ENCODE results near the gene GHR.

Gene GHR

GRCh38 chr5:42495914-42496313 is 72.7 kb downstream of the GHR start:
- no peak overlapping the region for H3K4me3 Mint-ChIP-seq
- no peak overlapping the region for H3K27ac Mint-ChIP-seq
- no peaks in the 10 kb centered on the region for H3K27me3 Mint-ChIP-seq
- H3K9me3 Mint-ChIP-seq = no peaks in the 10 kb centered on the region
- H3K4me1 Mint-ChIP-seq = no peaks in the 10 kb centered on the region
- H3K36me3 Mint-ChIP-seq = no peaks in the 10 kb centered on the region

DNA sequence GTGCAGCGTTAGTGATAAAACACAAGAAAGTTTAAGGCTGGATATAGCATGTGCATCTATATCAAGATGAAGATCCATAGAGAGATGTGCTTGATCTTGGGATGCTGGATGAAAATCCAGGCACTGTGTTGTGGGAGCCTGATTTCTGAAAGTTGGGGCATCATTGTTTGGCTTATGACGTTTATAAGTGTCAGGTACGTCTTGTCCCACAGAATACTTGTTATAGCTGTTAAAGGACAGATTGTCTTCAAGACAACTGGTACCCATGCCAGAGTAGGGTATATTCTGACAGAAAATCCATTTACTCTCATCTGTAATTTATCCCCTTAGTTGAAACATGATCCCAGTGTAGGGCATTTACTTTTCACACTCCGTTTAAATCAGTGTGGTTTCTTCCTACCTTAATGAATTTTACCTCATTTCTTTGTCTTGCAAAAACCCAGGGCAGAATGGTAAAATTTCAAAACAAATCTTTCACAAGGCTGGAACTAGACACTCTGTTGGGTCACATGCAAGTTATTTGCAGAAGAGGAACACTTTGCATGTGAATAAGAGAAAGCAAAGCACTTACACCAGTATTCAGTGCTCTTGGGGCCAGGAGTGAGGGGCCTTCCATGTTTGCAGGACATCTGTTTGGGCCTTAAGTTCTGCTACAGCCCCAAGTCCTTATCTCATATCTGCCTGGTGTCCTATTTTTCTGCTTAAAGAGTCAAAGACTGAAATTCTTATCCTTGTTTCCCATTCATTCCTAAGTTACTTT is 73.3 kb downstream of the GHR start:
- Mint-ChIP-seq H3K4me3 (no peak overlapping the region), H3K36me3 (no peaks in the 10 kb centered on the region), H3K27ac (no peak overlapping the region), H3K9me3 (no peaks in the 10 kb centered on the region), H3K27me3 (no peaks in the 10 kb centered on the region), H3K4me1 (no peaks in the 10 kb centered on the region)

- no peaks in the 10 kb centered on the region for H3K27me3 Mint-ChIP-seq
These were observed 74.8 kb downstream of the GHR start for GRCh38 chr5:42498000-42498399.

GRCh38 chr5:42499016-42499415 is 75.8 kb downstream of the GHR start:
- Mint-ChIP-seq H3K4me3 (no peak overlapping the region), H3K36me3 (no peaks in the 10 kb centered on the region), H3K27me3 (no peaks in the 10 kb centered on the region), H3K9me3 (no peaks in the 10 kb centered on the region), H3K4me1 (no peaks in the 10 kb centered on the region), H3K27ac (no peak overlapping the region)

More at GRCh38 chr5:42498000-42498399, 74.8 kb downstream of the GHR start:
- Mint-ChIP-seq H3K4me1 (no peaks in the 10 kb centered on the region), H3K4me3 (no peak overlapping the region), H3K36me3 (no peaks in the 10 kb centered on the region), H3K9me3 (no peaks in the 10 kb centered on the region), H3K27ac (no peak overlapping the region)

- no peak overlapping the region for H3K27ac Mint-ChIP-seq
- H3K27me3 Mint-ChIP-seq = no peaks in the 10 kb centered on the region
- no peak overlapping the region for H3K4me3 Mint-ChIP-seq
- no peaks in the 10 kb centered on the region for H3K4me1 Mint-ChIP-seq
- no peaks in the 10 kb centered on the region for H3K9me3 Mint-ChIP-seq
- no peaks in the 10 kb centered on the region for H3K36me3 Mint-ChIP-seq
These were observed 76.9 kb downstream of the GHR start for GRCh38 chr5:42500003-42500599.

GRCh38 chr5:42502613-42503470 is 79.6 kb downstream of the GHR start:
- Mint-ChIP-seq H3K4me1 (no peaks in the 10 kb centered on the region), H3K27ac (no peak overlapping the region), H3K36me3 (no peaks in the 10 kb centered on the region), H3K4me3 (no peak overlapping the region), H3K9me3 (no peaks in the 10 kb centered on the region), H3K27me3 (no peaks in the 10 kb centered on the region)

GRCh38 chr5:42506662-42507061 is 83.4 kb downstream of the GHR start:
- Mint-ChIP-seq H3K4me3 (no peak overlapping the region), H3K27me3 (no peaks in the 10 kb centered on the region), H3K9me3 (no peaks in the 10 kb centered on the region), H3K36me3 (no peaks in the 10 kb centered on the region), H3K4me1 (no peaks in the 10 kb centered on the region), H3K27ac (no peak overlapping the region)

DNA sequence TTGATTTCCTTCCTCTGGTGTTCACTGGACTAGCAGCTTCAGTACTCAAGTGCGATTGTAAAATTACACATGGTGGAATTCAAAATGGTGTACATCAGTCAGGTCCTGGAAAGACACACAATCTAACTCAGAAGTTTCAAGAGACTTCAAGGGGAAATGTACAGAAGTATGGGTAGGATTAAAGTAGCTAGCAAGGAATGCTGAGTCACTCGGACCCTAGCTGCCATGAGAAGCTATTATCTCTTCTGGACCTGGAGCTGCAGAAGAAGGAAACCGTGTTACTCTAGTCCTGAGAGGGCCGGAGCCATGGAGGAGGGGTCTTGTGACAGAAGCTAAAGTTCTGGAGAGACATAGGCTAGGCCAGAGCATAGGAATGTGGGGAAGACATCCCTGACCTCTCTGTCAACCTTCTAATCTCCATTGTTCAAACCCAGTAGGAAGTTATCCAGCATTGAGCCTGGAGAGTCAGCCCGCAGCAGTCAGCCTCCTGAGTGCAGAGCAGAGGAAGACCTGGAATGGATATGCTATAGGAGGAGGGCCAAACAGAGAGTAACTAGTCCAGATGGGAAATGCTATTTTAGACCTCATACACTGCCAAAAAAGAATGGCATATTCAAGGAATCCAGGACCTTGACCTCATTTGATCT is 84.3 kb downstream of the GHR start:
- H3K9me3 Mint-ChIP-seq = no peaks in the 10 kb centered on the region
- no peak overlapping the region for H3K4me3 Mint-ChIP-seq
- H3K27ac Mint-ChIP-seq = no peak overlapping the region
- no peaks in the 10 kb centered on the region for H3K36me3 Mint-ChIP-seq
- H3K27me3 Mint-ChIP-seq = no peaks in the 10 kb centered on the region
- H3K4me1 Mint-ChIP-seq = no peaks in the 10 kb centered on the region

- Mint-ChIP-seq H3K4me3 (no peak overlapping the region), H3K27me3 (peaks cover 2% of the 10 kb centered on the region), H3K4me1 (no peaks in the 10 kb centered on the region), H3K36me3 (no peaks in the 10 kb centered on the region), H3K27ac (no peak overlapping the region), H3K9me3 (no peaks in the 10 kb centered on the region)
These were observed 90.0 kb downstream of the GHR start for GRCh38 chr5:42513246-42513645.

GRCh38 chr5:42514754-42515153 is 91.5 kb downstream of the GHR start:
- no peak overlapping the region for H3K27ac Mint-ChIP-seq
- peaks cover 2% of the 10 kb centered on the region for H3K27me3 Mint-ChIP-seq

DNA sequence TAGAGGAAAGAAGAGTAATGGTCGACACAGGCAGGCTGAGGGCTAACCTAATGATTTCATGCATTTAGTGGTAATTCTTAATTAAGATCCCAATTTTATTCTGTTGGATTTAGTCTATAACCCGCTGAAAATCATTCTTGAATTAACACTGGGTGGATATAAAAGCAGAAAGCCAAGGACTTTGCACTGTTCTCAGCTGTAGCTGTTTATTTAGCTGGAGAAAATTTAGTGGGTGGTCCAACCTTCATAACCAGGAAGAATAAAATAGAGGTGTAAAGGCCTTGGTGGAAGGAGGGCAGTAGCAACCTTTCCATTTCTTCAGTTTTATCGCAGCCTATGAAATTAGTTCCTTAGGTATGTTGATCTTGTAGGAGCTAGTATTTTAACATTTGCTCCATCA is 92.3 kb downstream of the GHR start:
- Mint-ChIP-seq H3K36me3 (no peaks in the 10 kb centered on the region), H3K4me3 (no peak overlapping the region), H3K27me3 (peaks cover 2% of the 10 kb centered on the region), H3K4me1 (no peaks in the 10 kb centered on the region), H3K27ac (no peak overlapping the region), H3K9me3 (no peaks in the 10 kb centered on the region)

More at GRCh38 chr5:42514754-42515153, 91.5 kb downstream of the GHR start:
- Mint-ChIP-seq H3K36me3 (no peaks in the 10 kb centered on the region), H3K9me3 (no peaks in the 10 kb centered on the region), H3K4me3 (no peak overlapping the region), H3K4me1 (no peaks in the 10 kb centered on the region)

GRCh38 chr5:42516282-42517042 is 93.2 kb downstream of the GHR start:
- peaks cover 2% of the 10 kb centered on the region for H3K27me3 Mint-ChIP-seq

GRCh38 chr5:42517164-42517563 is 93.9 kb downstream of the GHR start:
- Mint-ChIP-seq H3K4me3 (no peak overlapping the region), H3K36me3 (no peaks in the 10 kb centered on the region), H3K27me3 (peaks cover 2% of the 10 kb centered on the region), H3K4me1 (no peaks in the 10 kb centered on the region), H3K9me3 (no peaks in the 10 kb centered on the region), H3K27ac (no peak overlapping the region)

More at GRCh38 chr5:42516282-42517042, 93.2 kb downstream of the GHR start:
- Mint-ChIP-seq H3K36me3 (no peaks in the 10 kb centered on the region), H3K4me1 (no peaks in the 10 kb centered on the region), H3K4me3 (no peak overlapping the region), H3K27ac (no peak overlapping the region), H3K9me3 (no peaks in the 10 kb centered on the region)

DNA sequence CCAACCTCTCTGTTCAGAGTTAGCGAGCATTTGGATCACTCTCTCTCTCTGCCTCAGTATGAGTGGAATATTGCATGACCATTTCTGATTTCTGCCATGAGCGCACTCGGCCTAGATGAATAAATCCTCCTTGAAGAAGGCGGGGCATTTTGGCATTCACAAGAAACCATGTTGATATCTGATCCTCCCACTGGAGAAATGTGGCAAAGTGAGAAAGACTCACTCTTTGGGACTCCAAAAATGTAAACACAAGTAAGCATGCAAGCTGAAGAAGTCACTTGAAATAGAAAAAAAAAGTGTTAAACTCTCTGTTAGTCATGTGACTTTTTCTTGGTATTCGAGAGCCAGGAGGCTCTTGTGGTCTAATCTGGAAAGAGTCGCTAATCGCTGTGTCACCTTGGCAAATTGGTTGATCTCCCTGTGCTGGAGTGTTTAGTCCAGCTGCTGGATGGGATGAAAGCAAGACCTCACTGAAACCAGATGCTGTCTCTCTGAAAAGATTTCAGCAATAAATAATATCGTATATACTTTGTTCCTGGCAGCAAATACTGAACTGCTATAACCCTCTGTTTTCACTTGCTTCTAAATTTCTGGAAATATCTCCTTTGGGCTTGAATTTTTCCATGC is 95.5 kb downstream of the GHR start:
- Mint-ChIP-seq H3K27me3 (peaks cover 2% of the 10 kb centered on the region), H3K27ac (no peak overlapping the region), H3K36me3 (no peaks in the 10 kb centered on the region), H3K9me3 (no peaks in the 10 kb centered on the region), H3K4me1 (no peaks in the 10 kb centered on the region), H3K4me3 (no peak overlapping the region)
